22Rv1 (cell line): ENCODE measurements around the gene DEUP1.
"Not testable (repeated sequence)": the region's sequence is repeated elsewhere in the genome, so short reads cannot be mapped to it uniquely, and the experiment has no call there.

Experiments used
- H3K27ac ChIP-seq: fragments of 450-650 bp; 2 replicates; pipeline ENCODE4 v1.5.1; 2017
- ZFX ChIP-seq: fragments of 450-650 bp; IDR thresholded peaks from 2 replicates; pipeline ENCODE4 v1.6.1; 2017; ENCODE audit warnings: antibody characterized with exemption, borderline replicate concordance
- TF ChIP-seq, protein P1 (sequence below): fragments of 450-650 bp; IDR thresholded peaks from 2 replicates; pipeline ENCODE4 v1.5.1; 2017; ENCODE audit warnings: mild to moderate bottlenecking

The DEUP1 gene

GRCh38 chr11:93432247-93432646, 101.7 kb downstream of the DEUP1 start:
- TF ChIP-seq, protein P1, sequence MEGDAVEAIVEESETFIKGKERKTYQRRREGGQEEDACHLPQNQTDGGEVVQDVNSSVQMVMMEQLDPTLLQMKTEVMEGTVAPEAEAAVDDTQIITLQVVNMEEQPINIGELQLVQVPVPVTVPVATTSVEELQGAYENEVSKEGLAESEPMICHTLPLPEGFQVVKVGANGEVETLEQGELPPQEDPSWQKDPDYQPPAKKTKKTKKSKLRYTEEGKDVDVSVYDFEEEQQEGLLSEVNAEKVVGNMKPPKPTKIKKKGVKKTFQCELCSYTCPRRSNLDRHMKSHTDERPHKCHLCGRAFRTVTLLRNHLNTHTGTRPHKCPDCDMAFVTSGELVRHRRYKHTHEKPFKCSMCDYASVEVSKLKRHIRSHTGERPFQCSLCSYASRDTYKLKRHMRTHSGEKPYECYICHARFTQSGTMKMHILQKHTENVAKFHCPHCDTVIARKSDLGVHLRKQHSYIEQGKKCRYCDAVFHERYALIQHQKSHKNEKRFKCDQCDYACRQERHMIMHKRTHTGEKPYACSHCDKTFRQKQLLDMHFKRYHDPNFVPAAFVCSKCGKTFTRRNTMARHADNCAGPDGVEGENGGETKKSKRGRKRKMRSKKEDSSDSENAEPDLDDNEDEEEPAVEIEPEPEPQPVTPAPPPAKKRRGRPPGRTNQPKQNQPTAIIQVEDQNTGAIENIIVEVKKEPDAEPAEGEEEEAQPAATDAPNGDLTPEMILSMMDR = no peak
- no peak for TF ChIP-seq ZFX

GRCh38 chr11:93443232-93443631, 112.7 kb downstream of the DEUP1 start:
- not testable (repeated sequence) for H3K27ac ChIP-seq

More at GRCh38 chr11:93432247-93432646, 101.7 kb downstream of the DEUP1 start:
- H3K27ac ChIP-seq = no peak overlapping the region

DNA sequence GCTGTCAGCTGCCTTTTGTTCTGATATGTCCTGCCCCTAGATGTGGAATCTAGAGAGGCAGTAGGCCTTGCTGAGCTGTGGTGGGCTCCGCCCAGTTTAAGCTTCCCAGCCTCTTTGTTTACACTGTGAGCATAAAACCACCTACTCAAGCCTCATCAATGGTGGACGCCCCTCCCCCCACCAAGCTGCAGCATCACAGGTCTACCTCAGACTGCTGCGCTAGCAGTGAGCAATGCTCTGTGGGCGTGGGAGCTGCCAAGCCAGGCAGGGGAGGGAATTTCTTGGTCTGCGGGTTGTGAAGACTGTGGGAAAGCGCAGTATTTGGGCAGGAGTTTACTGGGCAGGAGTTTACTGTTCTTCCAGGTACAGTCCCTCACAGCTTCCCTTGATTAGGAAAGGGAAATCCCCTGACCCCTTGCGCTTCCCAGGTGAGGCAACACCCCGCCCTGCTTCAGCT, 114.1 kb downstream of the DEUP1 start:
- TF ChIP-seq, protein P1 = no peak
- TF ChIP-seq ZFX = no peak
- no peak overlapping the region for H3K27ac ChIP-seq

DNA sequence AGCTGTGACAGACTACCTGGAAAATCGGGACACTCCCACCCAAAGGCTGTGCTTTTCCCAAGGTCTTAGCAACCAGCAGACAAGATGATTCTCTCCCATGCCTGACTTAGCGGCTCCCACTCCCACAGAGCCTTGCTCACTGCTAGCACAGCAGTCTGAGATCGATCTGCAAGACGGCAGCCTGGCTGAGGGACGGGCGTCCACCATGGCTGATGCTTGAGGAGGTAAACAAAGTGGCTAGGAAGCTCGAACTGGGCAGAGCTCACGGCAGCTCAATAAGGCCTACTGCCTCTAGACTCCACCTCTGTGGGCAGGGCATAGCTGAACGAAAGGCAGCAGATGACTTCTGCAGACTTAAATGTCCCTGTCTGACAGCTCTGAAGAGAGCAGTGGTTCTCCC, 127.7 kb downstream of the DEUP1 start:
- no peak overlapping the region for H3K27ac ChIP-seq
- TF ChIP-seq ZFX = no peak
- TF ChIP-seq, protein P1 = no peak

DNA sequence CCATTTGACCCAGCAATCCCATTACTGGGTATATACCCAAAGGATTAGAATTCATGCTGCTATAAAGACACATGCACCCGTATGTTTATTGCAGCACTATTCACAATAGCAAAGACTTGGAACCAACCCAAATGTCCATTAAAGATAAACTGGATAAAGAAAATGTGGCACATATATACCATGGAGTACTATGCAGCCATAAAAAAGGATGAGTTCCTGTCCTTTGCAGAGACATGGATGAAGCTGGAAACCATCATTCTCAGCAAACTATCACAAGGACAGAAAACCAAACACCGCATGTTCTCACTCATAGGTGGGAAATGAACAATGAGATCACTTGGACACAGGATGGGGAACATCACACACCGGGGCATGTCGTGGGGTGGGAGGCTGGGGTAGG, 133.1 kb downstream of the DEUP1 start:
- not testable (repeated sequence) for H3K27ac ChIP-seq

DNA sequence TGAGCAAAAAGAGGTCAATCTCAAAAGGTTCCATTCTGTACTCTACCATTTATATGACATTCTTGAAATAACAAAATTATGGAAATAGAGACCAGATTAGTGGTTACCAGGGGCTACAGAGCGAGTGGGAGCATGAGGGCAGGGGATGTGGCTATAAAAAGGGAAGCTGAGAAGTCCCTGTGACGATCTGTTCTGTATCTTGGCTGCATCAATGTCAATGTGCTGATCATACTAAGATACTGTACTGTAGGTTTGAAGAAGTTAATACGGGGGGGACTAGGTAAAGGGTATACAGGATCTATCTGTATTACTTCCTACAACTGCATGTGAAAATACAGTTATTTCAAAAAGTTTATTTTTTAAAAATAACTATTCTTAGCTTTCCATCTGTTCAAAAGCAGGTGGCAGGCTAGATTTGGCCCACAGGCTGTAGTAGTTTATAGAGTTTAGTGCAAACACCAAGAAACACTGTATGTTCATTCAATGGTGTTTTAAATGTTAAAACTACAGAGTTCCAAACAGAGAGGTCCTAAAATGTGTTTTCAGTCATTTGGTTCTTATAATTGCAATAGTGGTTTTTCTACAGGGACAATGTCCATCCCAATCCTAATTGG, 134.5 kb downstream of the DEUP1 start:
- TF ChIP-seq ZFX = no peak
- TF ChIP-seq, protein P1 = no peak
- no peak overlapping the region for H3K27ac ChIP-seq

GRCh38 chr11:93467054-93467453, 136.5 kb downstream of the DEUP1 start:
- TF ChIP-seq, protein P1 = no peak
- no peak for TF ChIP-seq ZFX
- H3K27ac ChIP-seq = no peak overlapping the region

GRCh38 chr11:93468290-93468689, 137.7 kb downstream of the DEUP1 start:
- TF ChIP-seq ZFX = no peak
- TF ChIP-seq, protein P1 = no peak
- H3K27ac ChIP-seq = no peak overlapping the region
